Epithelial cell of proximal tubule (primary cell): ENCODE results near the gene INPP5D. TPM values are rescaled to one million over a fixed set of nuclear protein-coding genes. Genes with fewer than 3 reads are reported as not detected.

Source experiments
- DNase-seq: peaks from one replicate; pipeline ENCODE4 v3.0.0-alpha.2; 2011; ENCODE audit warnings: low read depth
- H3K4me3 ChIP-seq: 2 replicates; pipeline ENCODE4 v1.5.1; 2011; ENCODE audit warnings: low read depth, mild to moderate bottlenecking, low read length
- CTCF ChIP-seq: conservative IDR thresholded peaks from 2 replicates; pipeline ENCODE4 v1.5.1; 2012; ENCODE audit warnings: low read depth, mild to moderate bottlenecking, low read length
- total RNA-seq: library from RNA; depleted of rRNA; stranded (reverse); fragments of >200 nt; gene quantifications from 2 replicates; pipeline ENCODE4 v1.2.3, GENCODE V29; 2015

INPP5D gene
- total RNA-seq, 1 donor from 2014 or later: 1.8 TPM

- no peak overlapping the region for H3K4me3 ChIP-seq
- no peak for TF ChIP-seq CTCF
- no peak for DNase-seq
Observed at GRCh38 chr2:233065954-233066470, 5.9 kb downstream of the INPP5D start.

GRCh38 chr2:233068762-233069418 lies 8.7 kb downstream of the INPP5D start:
- no peak overlapping the region for H3K4me3 ChIP-seq
- TF ChIP-seq CTCF: no peak
- no peak for DNase-seq

- DNase-seq: no peak
- H3K4me3 ChIP-seq: no peak overlapping the region
- TF ChIP-seq CTCF: no peak
Observed at GRCh38 chr2:233072838-233073237, 12.7 kb downstream of the INPP5D start.

GRCh38 chr2:233074106-233074505 lies 14.0 kb downstream of the INPP5D start:
- DNase-seq: no peak
- no peak for TF ChIP-seq CTCF
- H3K4me3 ChIP-seq: no peak overlapping the region

GRCh38 chr2:233075141-233075965 lies 15.2 kb downstream of the INPP5D start:
- no peak for DNase-seq
- TF ChIP-seq CTCF: no peak
- no peak overlapping the region for H3K4me3 ChIP-seq

- no peak overlapping the region for H3K4me3 ChIP-seq
- DNase-seq: no peak
- TF ChIP-seq CTCF: no peak
Observed at GRCh38 chr2:233075966-233076339, 15.8 kb downstream of the INPP5D start.

GRCh38 chr2:233076749-233077148 lies 16.6 kb downstream of the INPP5D start:
- TF ChIP-seq CTCF: no peak
- no peak for DNase-seq
- H3K4me3 ChIP-seq: no peak overlapping the region
